GM19043 (cell line): Measurements from ENCODE around the gene SIPA1L2.

ENCODE experiments used
- ATAC-seq: cut with Tn5 transposase; IDR thresholded peaks from one replicate; pipeline ENCODE4 v1.9.1; 2021; ENCODE audit warnings: low read depth; ENCODE audit not compliant: unreplicated experiment

SIPA1L2 gene

GRCh38 chr1:232630047-232630893 lies at the start of gene SIPA1L2:
SIPA1L2 (minus strand) TSS chr1:232630133; CDS start chr1:232515339, 114,794 bp downstream.
- ATAC-seq, result peak; percentile 96

GRCh38 chr1:232678185-232678886 lies 48.4 kb upstream of the SIPA1L2 start:
- no peak for ATAC-seq

- no peak for ATAC-seq
These were observed 46.4 kb upstream of the SIPA1L2 start for GRCh38 chr1:232676307-232676706.

- ATAC-seq, result no peak
These were observed 46.0 kb upstream of the SIPA1L2 start for GRCh38 chr1:232675898-232676297.

GRCh38 chr1:232675260-232675659 lies 45.3 kb upstream of the SIPA1L2 start:
- ATAC-seq, result no peak

GRCh38 chr1:232673256-232673655 lies 43.3 kb upstream of the SIPA1L2 start:
- ATAC-seq, result no peak

- ATAC-seq, result no peak
These were observed 40.2 kb upstream of the SIPA1L2 start for GRCh38 chr1:232669981-232670747.

- no peak for ATAC-seq
These were observed 37.8 kb upstream of the SIPA1L2 start for GRCh38 chr1:232667778-232668165.

- ATAC-seq, result peak; percentile 65
These were observed 37.3 kb upstream of the SIPA1L2 start for GRCh38 chr1:232667094-232667777.

- no peak for ATAC-seq
These were observed 35.2 kb upstream of the SIPA1L2 start for GRCh38 chr1:232664844-232665777.

- no peak for ATAC-seq
These were observed 33.0 kb upstream of the SIPA1L2 start for GRCh38 chr1:232662910-232663309.

GRCh38 chr1:232658386-232658785 lies 28.5 kb upstream of the SIPA1L2 start:
- no peak for ATAC-seq

- ATAC-seq, result no peak
These were observed 27.6 kb upstream of the SIPA1L2 start for GRCh38 chr1:232657426-232658005.

- ATAC-seq, result no peak
These were observed 25.8 kb upstream of the SIPA1L2 start for GRCh38 chr1:232655746-232656085.

- ATAC-seq, result peak; percentile 91
These were observed 25.3 kb upstream of the SIPA1L2 start for GRCh38 chr1:232655028-232655745.

- no peak for ATAC-seq
These were observed 23.9 kb upstream of the SIPA1L2 start for GRCh38 chr1:232653789-232654188.

GRCh38 chr1:232650845-232651244 lies 20.9 kb upstream of the SIPA1L2 start:
- ATAC-seq, result no peak

- ATAC-seq, result no peak
These were observed 20.5 kb upstream of the SIPA1L2 start for GRCh38 chr1:232650418-232650817.

- no peak for ATAC-seq
These were observed 18.4 kb upstream of the SIPA1L2 start for GRCh38 chr1:232648316-232648715.
